ENCODE results near the gene C12orf57. TPM values are rescaled to one million over a fixed set of nuclear protein-coding genes. Genes with fewer than 3 reads are reported as not detected.

The C12orf57 gene
- total and polyA plus RNA-seq, 2 of the 8 experiments (the other 6 are each of a cell fraction or from before 2014, with no cell fraction given) = 174 to 993 TPM

- Histone ChIP-seq H3K14ac (ENCODE audit: insufficient read length) (no peak overlapping the region), H2BK120ac (replicated peaks; ENCODE audit: low read depth, low read length) (peak overlapping the region; percentile 84), H3K56ac (replicated peaks; ENCODE audit: insufficient read length, low read depth, low read length) (peak overlapping the region; percentile 79), H3K18ac (ENCODE audit: extremely low read depth, low read length) (peak overlapping the region; percentile 63), H2AFZ (ENCODE audit: low read length) (no peak overlapping the region; the same call in 1 of the 2 replicates), H2BK15ac (ENCODE audit: low read length) (no peak overlapping the region), H3K27me3 (replicated peaks in 1 of 4; ENCODE audit: control insufficient read depth in 3 of 4, extremely low read depth in 1 of 4, insufficient read depth in 3 of 4, low read length in 3 of 4) (no peaks in the 10 kb centered on the region), H3K9me3 (ENCODE audit: insufficient read depth in 2 of 2, low read depth in 1 of 2, low read length in 1 of 2) (no peaks in the 10 kb centered on the region), H2BK5ac (ENCODE audit: low read depth, low read length) (peak overlapping the region; percentile 85), H3K27ac (ENCODE audit: low read depth, low read length) (peak overlapping the region; percentile 51; the same call in 1 of the 2 replicates), H4K8ac (ENCODE audit: extremely low read depth, insufficient read depth, low read length) (peak overlapping the region; percentile 66), H4K20me1 (replicated peaks in 1 of 2; ENCODE audit: control insufficient read depth in 1 of 2, insufficient read depth in 2 of 2, low read length in 2 of 2) (no peaks in the 10 kb centered on the region), H2BK12ac (ENCODE audit: low read depth, low read length) (peak overlapping the region; percentile 94), H3K4ac (replicated peaks; ENCODE audit: insufficient read length, low read depth, low read length) (peak overlapping the region; percentile 94), H2BK20ac (ENCODE audit: low read length) (peak overlapping the region; percentile 67; the same call in 1 of the 2 replicates), H4K91ac (replicated peaks; ENCODE audit: insufficient read length, low read length) (peak overlapping the region; percentile 97), H3K4me3 (ENCODE audit: extremely low read depth in 1 of 4, insufficient read depth in 2 of 4, low read depth in 3 of 4, low read length in 4 of 4) (peak overlapping the region; percentile 68 to 90 (median 82)), H3K9ac (replicated peaks in 1 of 4; ENCODE audit: extremely low read depth in 1 of 4, low read depth in 3 of 4, low read length in 3 of 4) (peak overlapping the region in 2 of 4 experiments; percentile 54 to 57; a peak in 3 of 7 replicates), H4K5ac (ENCODE audit: insufficient read length, low read depth, low read length) (peak overlapping the region; percentile 70), H3K79me2 (ENCODE audit: control insufficient read depth in 1 of 2, insufficient read depth in 2 of 2, low read length in 2 of 2) (peaks cover 0 to 14% of the 10 kb centered on the region in 2 experiments; a peak in 2 of 4 replicates), H3K4me2 (ENCODE audit: insufficient read depth in 1 of 2, low read depth in 2 of 2, low read length in 2 of 2) (peak overlapping the region; percentile 66 to 93), H3K79me1 (ENCODE audit: low read depth, low read length) (no peaks in the 10 kb centered on the region), H3K23ac (ENCODE audit: insufficient read length) (no peak overlapping the region), H2AK5ac (ENCODE audit: low read depth, low read length) (peak overlapping the region; percentile 76; the same call in 1 of the 2 replicates), H3K4me1 (replicated peaks in 1 of 4; ENCODE audit: control insufficient read depth in 3 of 4, insufficient read depth in 4 of 4, low read length in 3 of 4) (peaks cover 12 to 37% (median 30%) of the 10 kb centered on the region in 4 experiments), H3K36me3 (ENCODE audit: control insufficient read depth in 2 of 4, insufficient read depth in 4 of 4, low read length in 3 of 4) (peaks cover 7 to 19% (median 11%) of the 10 kb centered on the region in 4 experiments), H3K23me2 (ENCODE audit: low read depth, low read length) (peaks cover 16% of the 10 kb centered on the region; the same call in 1 of the 2 replicates)
- ChIA-PET POLR2A (ENCODE audit: partially characterized antibody) (interaction anchor here (0.7 to 44.0 kb wide), 14 partner anchors 7 to 146 kb away, joined by 3 to 1596 read pairs (median 4); partner anchors contain the start of genes ATN1, C12orf57, C1RL and EMG1), CTCF (ENCODE audit: partially characterized antibody) (interaction anchor here (0.5 to 12.2 kb wide), 31 partner anchors 10 to 1762 kb away, joined by 3 to 277 read pairs (median 4); partner anchors contain the start of genes C12orf57, LPCAT3, PTPN6 and RNU7-1)
- FAIRE-seq (no peak), DNase-seq (ENCODE audit: low read depth in 1 of 2, low spot score in 2 of 2) (peak in 1 of 2 experiments; percentile 79)
- whole genome bisulfite sequencing, 2 experiments (ENCODE audit: extremely low coverage in 1 of 2, insufficient coverage in 1 of 2, insufficient read length in 1 of 2, insufficient replicate concordance in 2 of 2, low coverage in 1 of 2, low lambda C conversion rate in 2 of 2, missing lambda C conversion rate in 1 of 2) = 11% methylated on average over 16 of the region's 16 CpGs; no CpG with 5 or more reads in 1 of the 2 experiments
- peak; percentile 99 for TF ChIP-seq BACH1 (IDR thresholded peaks at IDR 0.05; ENCODE audit: low read length)
- peak in 2 of 3 experiments; percentile 43 to 47; a peak in 3 of 4 replicates for TF ChIP-seq CTCF (IDR thresholded peaks at IDR 0.05; ENCODE audit: control extremely low read depth in 1 of 3, insufficient read depth in 1 of 3, low read depth in 1 of 3, low read length in 3 of 3)
- TF ChIP-seq TAF7 (optimal IDR thresholded peaks at IDR 0.05; ENCODE audit: borderline replicate concordance, low read depth, low read length) = no peak
- TF ChIP-seq KDM1A (IDR thresholded peaks at IDR 0.05; ENCODE audit: borderline replicate concordance, low read length) = peak; percentile 44; the same call in 1 of the 2 replicates
- TF ChIP-seq CBX5 (IDR thresholded peaks at IDR 0.05; ENCODE audit: low read depth, low read length) = no peak
- no peak for TF ChIP-seq RBBP5 (IDR thresholded peaks at IDR 0.05; ENCODE audit: borderline replicate concordance, low read depth, low read length)
- TF ChIP-seq POLR2A (IDR thresholded peaks at IDR 0.05; ENCODE audit: control extremely low read depth in 1 of 2, low read depth in 2 of 2, low read length in 2 of 2) = 0 out of 3 replicates have a peak, but pooled peaks of 1 of the 2 experiments have one; percentile 23
- TF ChIP-seq TAF1 (IDR thresholded peaks at IDR 0.05; ENCODE audit: low read depth, low read length) = peak; percentile 37; the same call in 1 of the 2 replicates
- no peak for TF ChIP-seq CBX8 (IDR thresholded peaks at IDR 0.05; ENCODE audit: borderline replicate concordance, low read depth, low read length)
Observed at GRCh38 chr12:6961695-6962284, 18.0 kb downstream of the C12orf57 start.

Data from H1 (cell line).